Measurements from ENCODE around the gene NRBF2. TPM values are rescaled to one million over a fixed set of nuclear protein-coding genes. Genes with fewer than 3 reads are reported as not detected.
A peak's percentile ranks its signal among the peaks of the same experiment; 100 is the strongest.

Gene NRBF2
- total RNA-seq, 1 donor from 2014 or later = 31.0 TPM

DNA sequence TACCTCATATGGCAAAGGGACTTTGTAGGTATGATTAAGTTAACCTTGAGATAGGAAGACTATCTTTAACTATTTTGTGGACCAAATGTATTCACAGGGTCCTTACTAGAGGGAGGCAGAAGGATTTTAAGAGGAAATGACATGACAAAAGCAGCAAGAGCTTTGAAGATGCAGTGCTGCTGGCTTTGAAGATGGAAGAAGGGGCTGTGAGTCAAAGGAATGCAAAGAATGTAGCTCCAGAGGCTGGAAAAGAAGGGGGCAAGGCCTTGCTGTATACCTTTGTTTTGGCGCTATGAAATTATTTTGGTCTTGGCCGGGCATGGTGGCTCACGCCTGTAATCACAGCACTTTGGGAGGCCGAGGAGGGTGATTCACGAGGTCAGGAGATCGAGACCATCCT lies 3.2 kb upstream of the NRBF2 start:
- H3K9me3 Mint-ChIP-seq (ENCODE audit: unreplicated experiment) = peaks cover 12% of the 10 kb centered on the region
- H3K27ac Mint-ChIP-seq (ENCODE audit: unreplicated experiment) = no peak overlapping the region
- H3K36me3 Mint-ChIP-seq (ENCODE audit: unreplicated experiment) = peaks cover 26% of the 10 kb centered on the region
- no peak for DNase-seq
- TF ChIP-seq, protein P1, sequence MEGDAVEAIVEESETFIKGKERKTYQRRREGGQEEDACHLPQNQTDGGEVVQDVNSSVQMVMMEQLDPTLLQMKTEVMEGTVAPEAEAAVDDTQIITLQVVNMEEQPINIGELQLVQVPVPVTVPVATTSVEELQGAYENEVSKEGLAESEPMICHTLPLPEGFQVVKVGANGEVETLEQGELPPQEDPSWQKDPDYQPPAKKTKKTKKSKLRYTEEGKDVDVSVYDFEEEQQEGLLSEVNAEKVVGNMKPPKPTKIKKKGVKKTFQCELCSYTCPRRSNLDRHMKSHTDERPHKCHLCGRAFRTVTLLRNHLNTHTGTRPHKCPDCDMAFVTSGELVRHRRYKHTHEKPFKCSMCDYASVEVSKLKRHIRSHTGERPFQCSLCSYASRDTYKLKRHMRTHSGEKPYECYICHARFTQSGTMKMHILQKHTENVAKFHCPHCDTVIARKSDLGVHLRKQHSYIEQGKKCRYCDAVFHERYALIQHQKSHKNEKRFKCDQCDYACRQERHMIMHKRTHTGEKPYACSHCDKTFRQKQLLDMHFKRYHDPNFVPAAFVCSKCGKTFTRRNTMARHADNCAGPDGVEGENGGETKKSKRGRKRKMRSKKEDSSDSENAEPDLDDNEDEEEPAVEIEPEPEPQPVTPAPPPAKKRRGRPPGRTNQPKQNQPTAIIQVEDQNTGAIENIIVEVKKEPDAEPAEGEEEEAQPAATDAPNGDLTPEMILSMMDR (IDR thresholded peaks at IDR 0.05; ENCODE audit: partially characterized antibody, unreplicated experiment) = no peak
- H3K27me3 Mint-ChIP-seq (ENCODE audit: unreplicated experiment) = peaks cover 7% of the 10 kb centered on the region
- peaks cover 6% of the 10 kb centered on the region for H3K4me1 Mint-ChIP-seq (ENCODE audit: low read depth, unreplicated experiment)
- H3K4me3 Mint-ChIP-seq (ENCODE audit: unreplicated experiment) = no peak overlapping the region

DNA sequence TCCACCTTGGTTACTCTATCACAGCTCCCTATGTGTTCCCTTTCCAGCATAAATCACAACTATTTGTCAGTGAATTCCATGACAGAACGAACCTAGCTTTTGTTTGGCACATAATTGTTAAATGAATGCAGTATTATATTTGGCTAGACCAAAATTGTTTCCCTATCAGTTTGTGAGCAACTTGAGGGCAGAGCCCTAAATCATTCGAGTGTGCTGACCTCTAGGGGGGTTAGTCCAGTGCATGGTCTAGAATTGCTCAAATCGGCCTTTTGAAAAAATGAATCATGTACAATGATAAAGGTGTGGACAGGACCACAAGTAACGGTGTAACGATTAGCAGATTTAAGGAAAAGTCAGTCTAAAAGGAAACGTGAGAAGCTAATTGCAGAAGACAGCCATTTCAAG lies 475 bp upstream of the NRBF2 start:
- Mint-ChIP-seq H3K27ac (ENCODE audit: unreplicated experiment) (peak overlapping the region; percentile 84), H3K4me1 (ENCODE audit: low read depth, unreplicated experiment) (peaks cover 12% of the 10 kb centered on the region), H3K36me3 (ENCODE audit: unreplicated experiment) (peaks cover 19% of the 10 kb centered on the region), H3K9me3 (ENCODE audit: unreplicated experiment) (peaks cover 7% of the 10 kb centered on the region), H3K27me3 (ENCODE audit: unreplicated experiment) (peaks cover 4% of the 10 kb centered on the region), H3K4me3 (ENCODE audit: unreplicated experiment) (peak overlapping the region; percentile 85)
- DNase-seq = no peak
- TF ChIP-seq, protein P1 (IDR thresholded peaks at IDR 0.05; ENCODE audit: partially characterized antibody, unreplicated experiment) = no peak

DNA sequence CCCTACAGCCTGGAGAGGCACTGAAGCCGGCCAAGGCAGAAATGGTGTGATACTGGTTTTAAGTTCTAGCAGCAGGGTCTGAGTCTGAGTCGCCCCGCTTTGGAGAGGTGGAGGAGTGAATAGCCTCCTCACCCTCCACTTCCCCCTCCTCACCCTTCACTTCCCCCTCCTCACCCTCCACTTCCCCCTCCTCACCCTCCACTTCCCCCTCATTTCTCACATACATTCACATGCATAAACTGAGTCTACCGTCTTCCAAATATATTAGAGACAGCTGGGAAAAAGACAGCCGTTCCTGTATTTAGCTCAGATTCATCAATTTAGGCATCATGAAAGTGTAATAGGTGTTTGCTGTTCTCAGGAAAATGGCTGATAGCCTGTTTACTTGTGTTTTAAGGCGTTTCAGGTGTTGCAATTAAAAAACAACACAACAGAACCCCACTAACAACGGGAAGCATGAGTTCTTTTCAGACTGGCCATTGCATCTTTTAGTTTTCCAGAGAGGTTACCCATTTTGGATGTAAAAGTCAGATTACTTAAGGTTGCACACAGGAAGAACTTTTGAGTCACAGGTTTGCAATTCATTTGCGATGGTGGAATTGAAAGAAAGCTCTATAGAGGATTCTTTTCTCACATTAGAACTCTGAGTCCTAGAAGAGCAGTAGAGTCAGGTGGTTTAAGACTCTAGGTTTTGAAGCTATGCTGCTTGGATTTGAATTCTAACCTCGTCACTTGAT lies 861 bp downstream of the NRBF2 start:
- H3K4me3 Mint-ChIP-seq (ENCODE audit: unreplicated experiment) = peak overlapping the region; percentile 85
- peak overlapping the region; percentile 39 for H3K27ac Mint-ChIP-seq (ENCODE audit: unreplicated experiment)
- peaks cover 4% of the 10 kb centered on the region for H3K27me3 Mint-ChIP-seq (ENCODE audit: unreplicated experiment)
- TF ChIP-seq, protein P1 (IDR thresholded peaks at IDR 0.05; ENCODE audit: partially characterized antibody, unreplicated experiment) = no peak
- peaks cover 19% of the 10 kb centered on the region for H3K36me3 Mint-ChIP-seq (ENCODE audit: unreplicated experiment)
- H3K4me1 Mint-ChIP-seq (ENCODE audit: low read depth, unreplicated experiment) = peaks cover 12% of the 10 kb centered on the region
- H3K9me3 Mint-ChIP-seq (ENCODE audit: unreplicated experiment) = peaks cover 7% of the 10 kb centered on the region
- DNase-seq = no peak

- Mint-ChIP-seq H3K27me3 (ENCODE audit: unreplicated experiment) (peaks cover under 1% of the 10 kb centered on the region), H3K27ac (ENCODE audit: unreplicated experiment) (no peak overlapping the region), H3K4me3 (ENCODE audit: unreplicated experiment) (no peak overlapping the region), H3K36me3 (ENCODE audit: unreplicated experiment) (peaks cover 7% of the 10 kb centered on the region), H3K4me1 (ENCODE audit: low read depth, unreplicated experiment) (peaks cover 12% of the 10 kb centered on the region), H3K9me3 (ENCODE audit: unreplicated experiment) (peaks cover 2% of the 10 kb centered on the region)
- TF ChIP-seq, protein P1 (IDR thresholded peaks at IDR 0.05; ENCODE audit: partially characterized antibody, unreplicated experiment) = no peak
- no peak for DNase-seq
Measured at GRCh38 chr10:63137306-63137705, 4.2 kb downstream of the NRBF2 start.

DNA sequence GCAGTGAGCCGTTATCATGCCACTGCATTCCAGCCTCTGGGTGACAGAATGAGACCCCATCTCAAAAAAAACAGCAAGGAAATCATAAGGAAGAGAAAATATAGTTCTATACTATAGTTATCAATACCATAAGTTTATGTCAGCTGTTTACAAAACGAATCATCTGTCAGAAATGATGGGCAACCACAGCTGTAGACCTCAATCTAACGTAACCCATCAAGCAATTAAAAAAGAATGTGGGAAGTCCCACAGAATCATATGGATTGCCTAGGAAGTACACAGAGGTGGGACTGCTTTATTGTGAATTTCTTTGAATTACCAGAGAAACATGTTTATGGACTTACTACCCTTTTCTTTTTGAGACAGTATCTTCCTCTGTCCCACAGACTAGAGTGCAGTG lies 6.9 kb downstream of the NRBF2 start:
- no peaks in the 10 kb centered on the region for H3K9me3 Mint-ChIP-seq (ENCODE audit: unreplicated experiment)
- H3K27ac Mint-ChIP-seq (ENCODE audit: unreplicated experiment) = no peak overlapping the region

More for the DNA sequence above, 6.9 kb downstream of the NRBF2 start:
- H3K4me3 Mint-ChIP-seq (ENCODE audit: unreplicated experiment) = no peak overlapping the region
- no peaks in the 10 kb centered on the region for H3K27me3 Mint-ChIP-seq (ENCODE audit: unreplicated experiment)
- H3K36me3 Mint-ChIP-seq (ENCODE audit: unreplicated experiment) = no peaks in the 10 kb centered on the region
- peaks cover 7% of the 10 kb centered on the region for H3K4me1 Mint-ChIP-seq (ENCODE audit: low read depth, unreplicated experiment)
- no peak for DNase-seq
- TF ChIP-seq, protein P1 (IDR thresholded peaks at IDR 0.05; ENCODE audit: partially characterized antibody, unreplicated experiment) = no peak
